Heart right ventricle (tissue), 16 donors: Measurements from ENCODE around the gene HELT. TPM values are rescaled to one million over a fixed set of nuclear protein-coding genes. Genes with fewer than 3 reads are reported as not detected.

Source experiments
- ATAC-seq, 8 donors: fragments of 200-7000 bp; cut with Tn5 transposase; one replicate each; pipeline ENCODE4 v1.9.1; 2020; ENCODE audit warnings: mild to moderate bottlenecking in 8 of 8, moderate library complexity in 8 of 8, moderate number of reproducible peaks in 1 of 8
- DNase-seq, 2 donors: peaks; one replicate each; pipeline ENCODE4 v3.0.0-alpha.2; 2020
- H3K27ac ChIP-seq, 10 donors: fragments of 200-600 bp; sonication (generic) in 2 of 10; one replicate each; pipeline versions ENCODE4 v1.5.0 to v1.8.0; 2020 to 2022; ENCODE audit warnings: mild to moderate bottlenecking in 3 of 10
- H3K27me3 ChIP-seq, 7 donors: fragments of 200-600 bp; one replicate each; pipeline ENCODE4 v1.8.0; 2021 to 2022; ENCODE audit warnings: mild to moderate bottlenecking in 2 of 7
- H3K36me3 ChIP-seq, 9 donors: fragments of 200-600 bp; sonication (generic) in 1 of 9; one replicate each; pipeline versions ENCODE4 v1.5.0 to v1.8.0; 2020 to 2022; ENCODE audit warnings: mild to moderate bottlenecking in 2 of 9
- H3K4me1 ChIP-seq, 9 donors: fragments of 200-600 bp; sonication (generic) in 1 of 9; one replicate each; pipeline versions ENCODE4 v1.5.0 to v1.8.0; 2020 to 2022; ENCODE audit warnings: mild to moderate bottlenecking in 4 of 9
- H3K4me3 ChIP-seq, 10 donors: fragments of 200-600 bp; sonication (generic) in 2 of 10; one replicate each; pipeline versions ENCODE4 v1.5.0 to v1.8.0; 2020 to 2022; ENCODE audit warnings: mild to moderate bottlenecking in 7 of 10, moderate library complexity in 2 of 10
- H3K9me3 ChIP-seq, 11 donors: fragments of 200-600 bp in 10 of 11; sonication (generic) in 2 of 11; one replicate each; pipeline versions ENCODE4 v1.5.0 to v1.8.0; 2013 to 2022; ENCODE audit warnings: mild to moderate bottlenecking in 2 of 11, control low read depth in 1 of 11, moderate library complexity in 1 of 11
- CTCF ChIP-seq, 9 donors: fragments of 200-600 bp; sonication (generic) in 2 of 9; IDR thresholded peaks; one replicate each; pipeline versions ENCODE4 v1.5.0 to v1.8.0; 2021 to 2022; ENCODE audit warnings: antibody characterized with exemption in 9 of 9, mild to moderate bottlenecking in 5 of 9, moderate library complexity in 1 of 9
- WGBS, 2 donors: extraction: QIAGEN DNeasy Blood & Tissue Kit; methylation state at CpG; one replicate each; pipeline ENCODE4 v1.1.7; 2013; ENCODE audit warnings: inconsistent platforms in 1 of 2; 5-methylcytosine and 5-hydroxymethylcytosine counted together
- intact Hi-C, 10 donors: fragments of 100-400 bp; cut with DNase I; formaldehyde crosslinking; loops; one replicate each; pipeline versions ENCODE4 v1.11.1 to v1.14.2; 2022
- polyA plus RNA-seq, 2 donors: library from polyadenylated mRNA; stranded (reverse); fragments of 200-250 nt; gene quantifications; one replicate each; pipeline ENCODE4 v1.2.3, GENCODE V29; 2013
- total RNA-seq, 10 donors: library from RNA; stranded (reverse); fragmentation: NEBNext Ultra II Directional in 3 of 10; extraction: Animal tissue kit (Norgen Biotek cat#: 25700) in 3 of 10; gene quantifications; one replicate each; pipeline versions ENCODE4 v1.2.1 to v1.2.4, GENCODE V29; 2021 to 2023
- donor health status: Arrhythmogenic right ventricular cardiomyopathy.
- donor health status: ischemic (EF 13 %, LVEDD 7.1; RV severe dilation, severe dysfunction).
- donor health status: healthy with polysubstance abuse.
- donor health status: DM: no; HTN: yes; CAD: no.
- donor health status: DM: no; HTN: no; CAD: no.
- donor health status: ischemic (EF 25% LVEDD 6.9; RV normal size, moderate dysfunction).
- donor health status: ischemic (EF 25% LVEDD 5.7; RV mildly dilated, moderate dysfunction).
- donor health status: healthy.
- donor health status: DM: yes; HTN: yes; CAD: no.
- donor health status: Ischemic cardiomyopathy.
- donor health status: ischemic (EF 35%, LVEDD 5.7; RV mildly dilated, moderate dysfunction).
- donor health status: nonischemic (EF 11% LVEDD 7.7; RV severe dilation, severe dysfunction).
- donor health status: DM: yes; HTN: yes; CAD: no.
- donor health status: PGD.
- donor health status: ischemic (EF 29% LVEDD 5.4; RV normal size, mild dysfunction).
- donor health status: nonischemic (EF 23%, LVEDD 6.1; RV moderate dilation, normal function).

HELT gene
- total and polyA plus RNA-seq, 12 donors, result not detected

DNA sequence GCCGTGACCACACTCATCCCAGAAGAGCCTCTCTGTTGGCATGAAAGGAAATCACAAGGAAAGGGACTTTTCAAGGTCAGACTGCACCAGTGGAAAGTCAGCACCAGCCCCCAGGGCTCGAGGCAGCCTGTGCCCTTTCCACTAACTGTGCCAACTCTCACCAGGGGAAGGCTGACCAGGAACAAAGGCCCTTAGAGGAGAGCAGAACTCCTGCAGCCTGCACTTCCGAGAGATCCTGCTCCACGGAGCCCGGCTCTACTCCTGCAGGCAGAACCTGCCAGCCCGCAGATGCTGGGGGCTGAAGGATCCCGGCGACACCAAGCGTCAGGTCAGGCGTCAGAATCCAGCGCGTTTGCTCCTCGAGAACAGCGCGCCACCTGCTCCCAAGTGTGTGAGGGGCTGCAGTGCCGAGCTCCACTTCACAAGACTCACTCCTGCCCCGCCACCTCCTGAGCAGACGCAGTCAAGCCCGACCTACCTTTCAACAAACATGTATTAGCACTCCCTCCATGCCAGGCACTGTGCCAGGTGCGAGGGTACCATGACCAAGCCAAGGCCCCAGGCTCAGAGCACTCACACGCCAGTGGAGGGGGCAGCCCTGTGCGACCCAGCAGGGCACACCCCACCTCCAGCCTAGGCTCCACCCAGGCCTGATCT, 13.6 kb upstream of the HELT start:
- intact Hi-C loops, result loop anchor here in 3 of 10 donors (5.0 to 10.0 kb wide), 3 partner anchors 130 to 180 kb away; no protein-coding TSS in a partner anchor
- H3K27me3 ChIP-seq, result peaks cover 0 to 43% (median 13%) of the 10 kb centered on the region in 7 donors
- H3K27ac ChIP-seq, result peak overlapping the region in 2 of 10 donors; percentile 5
- H3K4me1 ChIP-seq, result peaks cover 0 to 14% (median 11%) of the 10 kb centered on the region in 9 donors
- peak overlapping the region in 9 of 10 donors; percentile 16 to 42 (median 35) for H3K4me3 ChIP-seq
- ATAC-seq, result peak; percentile 41 to 84 (median 74)
- H3K9me3 ChIP-seq, result no peaks in the 10 kb centered on the region
- DNase-seq, result peak; percentile 22 to 30
- TF ChIP-seq CTCF (IDR thresholded peaks at IDR 0.05), result no peak
- WGBS, 2 donors, result 12 to 13% methylated on average over 22 of the region's 22 CpGs
- H3K36me3 ChIP-seq, result no peaks in the 10 kb centered on the region

DNA sequence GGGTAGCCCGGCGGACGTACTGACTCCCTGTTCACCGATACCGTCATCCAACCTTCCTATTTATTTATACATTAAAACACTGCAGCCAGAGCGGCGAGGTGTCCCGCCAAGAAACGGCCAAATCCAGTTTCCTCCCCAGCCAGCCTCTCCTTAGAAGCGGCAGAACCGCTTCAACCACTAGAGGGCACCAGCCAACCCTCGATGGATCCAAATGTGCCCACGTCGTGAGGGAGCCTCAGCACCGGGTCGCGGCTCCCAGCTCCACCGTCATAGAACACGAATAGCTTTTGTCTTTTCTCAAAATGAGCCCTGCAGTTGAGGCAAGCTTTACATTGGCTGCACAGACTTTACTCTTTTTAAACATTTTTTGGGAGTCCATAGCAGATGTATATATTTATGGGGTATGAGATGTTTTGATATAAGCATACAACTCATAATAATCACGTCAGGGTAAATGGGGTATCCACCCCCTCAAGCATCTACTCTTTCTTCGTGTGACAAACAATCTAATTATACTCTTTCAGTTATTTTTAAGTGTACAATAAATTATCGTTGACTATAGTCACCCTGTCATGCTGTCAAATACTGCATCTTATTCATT, 13.0 kb upstream of the HELT start:
- intact Hi-C loops, result loop anchor here in 3 of 10 donors (5.0 to 10.0 kb wide), 3 partner anchors 129 to 179 kb away; no protein-coding TSS in a partner anchor
- peak overlapping the region in 9 of 10 donors; percentile 16 to 42 (median 35) for H3K4me3 ChIP-seq
- 5% methylated on average over 22 of the region's 22 CpGs for WGBS, 2 donors

DNA sequence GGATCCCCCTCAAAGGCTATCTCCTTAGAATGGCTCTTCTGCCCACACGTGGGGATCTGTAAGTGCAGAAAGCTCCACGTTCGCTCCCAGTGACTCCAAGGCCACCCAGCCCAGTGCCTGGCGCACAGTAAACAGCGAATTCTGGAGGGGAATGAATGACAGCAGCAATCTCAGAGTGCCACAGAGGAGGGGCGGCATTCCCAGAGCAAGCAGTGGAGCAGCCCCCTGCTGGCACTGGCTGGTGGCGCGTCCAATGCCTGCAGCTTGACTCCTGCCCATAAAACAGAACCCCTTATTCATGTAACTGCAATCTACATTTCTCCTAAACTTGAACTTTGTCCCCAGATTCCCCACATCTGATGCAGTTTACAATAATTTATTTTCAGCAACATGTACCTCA, 6.9 kb upstream of the HELT start:
- TF ChIP-seq CTCF (IDR thresholded peaks at IDR 0.05), result peak in 7 of 9 donors; percentile 16 to 39 (median 25)
- intact Hi-C loops, result loop anchor here in 1 of 10 donors (5.0 kb wide), 1 partner anchor 1126 kb away; no protein-coding TSS in a partner anchor
- no peak for ATAC-seq

More for the DNA sequence above, 13.0 kb upstream of the HELT start:
- Histone ChIP-seq H3K4me1 (peaks cover 0 to 14% (median 11%) of the 10 kb centered on the region in 9 donors), H3K27ac (peak overlapping the region in 2 of 10 donors; percentile 5), H3K36me3 (no peaks in the 10 kb centered on the region), H3K27me3 (peaks cover 0 to 49% (median 15%) of the 10 kb centered on the region in 7 donors), H3K9me3 (no peaks in the 10 kb centered on the region)
- DNase-seq (peak; percentile 81 to 83), ATAC-seq (peak; percentile 88 to 96 (median 93))
- peak; percentile 76 to 97 (median 95) for TF ChIP-seq CTCF (IDR thresholded peaks at IDR 0.05)

DNA sequence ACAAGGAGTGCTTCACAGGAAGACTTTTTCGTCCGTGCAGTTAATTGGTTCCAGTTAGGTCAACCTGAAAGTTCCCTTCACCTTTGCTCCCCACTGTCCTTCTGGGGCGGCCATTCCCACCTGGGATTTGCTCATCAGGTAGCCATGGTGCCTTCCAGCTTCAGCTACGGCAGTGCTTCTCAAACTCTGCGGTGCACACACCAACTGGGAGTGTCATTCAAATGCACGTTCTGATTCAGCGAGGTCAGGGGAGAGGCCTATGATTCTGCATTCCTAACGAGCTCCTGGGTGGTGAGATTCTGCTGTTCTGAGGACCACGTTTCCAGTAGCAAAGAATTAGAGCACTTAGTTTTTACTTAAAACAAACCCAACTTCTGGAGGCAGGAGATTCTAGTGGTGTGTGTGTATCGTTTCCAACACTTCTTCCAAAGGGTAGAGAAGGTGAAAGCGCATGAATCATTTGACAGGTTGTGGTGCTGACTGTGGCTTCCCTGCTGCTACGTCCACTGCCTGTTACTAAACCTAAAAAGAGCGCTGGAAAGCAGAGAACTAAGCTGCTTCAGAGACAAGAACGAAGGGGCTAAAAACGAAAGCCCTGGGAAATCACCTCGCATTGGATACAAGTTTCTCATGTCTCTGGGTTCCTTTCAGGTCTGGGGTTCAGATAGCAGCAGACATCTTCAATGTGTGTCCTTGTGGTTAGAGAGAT, 4.7 kb upstream of the HELT start:
- ATAC-seq, result no peak

More for the DNA sequence above, 6.9 kb upstream of the HELT start:
- no peaks in the 10 kb centered on the region for H3K9me3 ChIP-seq
- WGBS, 2 donors, result 29 to 34% methylated on average over 8 of the region's 8 CpGs
- H3K4me1 ChIP-seq, result peaks cover 0 to 6% (median 3%) of the 10 kb centered on the region in 9 donors
- H3K27ac ChIP-seq, result no peak overlapping the region
- no peak overlapping the region for H3K4me3 ChIP-seq
- H3K27me3 ChIP-seq, result peaks cover 9 to 92% (median 76%) of the 10 kb centered on the region in 7 donors
- H3K36me3 ChIP-seq, result no peaks in the 10 kb centered on the region
- DNase-seq, result no peak

More for the DNA sequence above, 4.7 kb upstream of the HELT start:
- no peaks in the 10 kb centered on the region for H3K9me3 ChIP-seq
- H3K36me3 ChIP-seq, result no peaks in the 10 kb centered on the region
- no peak overlapping the region for H3K4me3 ChIP-seq
- H3K27ac ChIP-seq, result no peak overlapping the region
- no peak for DNase-seq
- 36 to 45% methylated on average over 16 of the region's 16 CpGs for WGBS, 2 donors
- intact Hi-C loops, result loop anchor here in 1 of 10 donors (5.0 kb wide), 1 partner anchor 1124 kb away; no protein-coding TSS in a partner anchor
- H3K27me3 ChIP-seq, result peaks cover 12 to 98% (median 92%) of the 10 kb centered on the region in 7 donors
- TF ChIP-seq CTCF (IDR thresholded peaks at IDR 0.05), result no peak
- peaks cover 0 to 28% (median 7%) of the 10 kb centered on the region in 9 donors for H3K4me1 ChIP-seq
